GM13977 (cell line): Measurements from ENCODE around the gene PTS.

Experiments used
- DNase-seq: peaks from one replicate; pipeline ENCODE4 v3.0.0; 2012; ENCODE audit warnings: low spot score
- in situ Hi-C: fragments of 300-500 bp; cut with MboI; formaldehyde crosslinking; loops from one replicate; pipeline ENCODE4 v1.12.0; 2022; ENCODE audit warnings: low sequenced_read_pairs, low pct_unique_long_range_greater_than_20kb, mixed read lengths, inconsistent platforms; ENCODE audit not compliant: unreplicated experiment
- TF ChIP-seq, protein P1 (sequence below): IDR thresholded peaks from 2 replicates; pipeline ENCODE4 v1.5.1; 2012; ENCODE audit warnings: mild to moderate bottlenecking, control low read depth; ENCODE audit not compliant: insufficient read depth; ENCODE audit errors: extremely low read depth, missing control alignments

The PTS gene

DNA sequence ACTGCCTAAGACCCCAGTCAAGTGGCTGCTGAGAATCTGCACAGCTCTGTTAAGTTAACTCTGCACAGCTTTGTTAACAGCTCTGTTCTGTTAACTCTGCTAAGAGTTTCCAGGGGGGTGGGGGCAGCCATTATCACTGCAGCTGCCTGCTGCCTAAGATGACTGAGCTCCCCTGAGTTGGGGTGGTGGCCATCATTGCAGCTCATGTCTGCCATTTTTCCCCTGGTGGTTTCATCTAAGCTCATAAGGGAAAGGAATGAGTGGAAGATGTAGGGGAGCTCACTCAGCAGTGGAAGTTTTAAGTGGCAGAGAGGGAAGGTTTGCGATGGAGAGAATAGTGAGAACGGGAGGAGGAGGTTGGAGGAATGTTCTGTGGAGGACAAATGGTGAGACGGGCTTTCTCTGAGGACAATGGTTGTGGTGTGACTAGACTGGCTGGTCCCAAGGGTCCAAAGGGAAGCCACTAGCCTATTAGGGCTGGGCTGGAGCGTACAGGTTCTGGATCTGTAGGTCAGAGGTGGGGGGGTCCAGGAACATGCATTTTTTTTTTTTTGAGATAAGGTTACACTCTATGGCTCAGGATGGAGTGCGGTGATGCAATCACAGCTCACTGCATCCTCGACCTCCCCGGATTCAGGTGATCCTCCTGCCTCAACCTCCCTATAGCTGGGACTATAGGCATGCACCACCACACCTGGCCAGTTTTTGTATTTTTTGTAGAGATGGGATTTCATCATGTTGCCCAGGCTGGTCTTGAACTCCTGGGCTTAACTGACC, 48.0 kb downstream of the PTS start:
- in situ Hi-C loops: loop anchor here (10.0 kb wide), 1 partner anchor 49 kb away; the partner anchor contains the start of gene PTS
- TF ChIP-seq, protein P1, sequence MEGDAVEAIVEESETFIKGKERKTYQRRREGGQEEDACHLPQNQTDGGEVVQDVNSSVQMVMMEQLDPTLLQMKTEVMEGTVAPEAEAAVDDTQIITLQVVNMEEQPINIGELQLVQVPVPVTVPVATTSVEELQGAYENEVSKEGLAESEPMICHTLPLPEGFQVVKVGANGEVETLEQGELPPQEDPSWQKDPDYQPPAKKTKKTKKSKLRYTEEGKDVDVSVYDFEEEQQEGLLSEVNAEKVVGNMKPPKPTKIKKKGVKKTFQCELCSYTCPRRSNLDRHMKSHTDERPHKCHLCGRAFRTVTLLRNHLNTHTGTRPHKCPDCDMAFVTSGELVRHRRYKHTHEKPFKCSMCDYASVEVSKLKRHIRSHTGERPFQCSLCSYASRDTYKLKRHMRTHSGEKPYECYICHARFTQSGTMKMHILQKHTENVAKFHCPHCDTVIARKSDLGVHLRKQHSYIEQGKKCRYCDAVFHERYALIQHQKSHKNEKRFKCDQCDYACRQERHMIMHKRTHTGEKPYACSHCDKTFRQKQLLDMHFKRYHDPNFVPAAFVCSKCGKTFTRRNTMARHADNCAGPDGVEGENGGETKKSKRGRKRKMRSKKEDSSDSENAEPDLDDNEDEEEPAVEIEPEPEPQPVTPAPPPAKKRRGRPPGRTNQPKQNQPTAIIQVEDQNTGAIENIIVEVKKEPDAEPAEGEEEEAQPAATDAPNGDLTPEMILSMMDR: no peak

GRCh38 chr11:112277029-112277428, 50.8 kb downstream of the PTS start:
- TF ChIP-seq, protein P1: no peak
- DNase-seq: no peak
- in situ Hi-C loops: loop anchor here (10.0 to 25.0 kb wide), 2 partner anchors 52 to 1010 kb away; partner anchors contain the start of gene PTS

More for the DNA sequence above, 48.0 kb downstream of the PTS start:
- no peak for DNase-seq

GRCh38 chr11:112277941-112278340, 51.7 kb downstream of the PTS start:
- DNase-seq: no peak
- TF ChIP-seq, protein P1: no peak
- in situ Hi-C loops: loop anchor here (10.0 to 25.0 kb wide), 2 partner anchors 53 to 1009 kb away; partner anchors contain the start of gene PTS

- in situ Hi-C loops: loop anchor here (10.0 to 25.0 kb wide), 2 partner anchors 54 to 1008 kb away; partner anchors contain the start of gene PTS
- TF ChIP-seq, protein P1: no peak
- DNase-seq: no peak
These were observed 52.6 kb downstream of the PTS start for GRCh38 chr11:112278803-112279202.

- in situ Hi-C loops: loop anchor here (10.0 to 25.0 kb wide), 3 partner anchors 55 to 1007 kb away; partner anchors contain the start of gene PTS
- peak; percentile 72 for DNase-seq
- TF ChIP-seq, protein P1: peak; percentile 85
These were observed 53.7 kb downstream of the PTS start for GRCh38 chr11:112279901-112280267.

DNA sequence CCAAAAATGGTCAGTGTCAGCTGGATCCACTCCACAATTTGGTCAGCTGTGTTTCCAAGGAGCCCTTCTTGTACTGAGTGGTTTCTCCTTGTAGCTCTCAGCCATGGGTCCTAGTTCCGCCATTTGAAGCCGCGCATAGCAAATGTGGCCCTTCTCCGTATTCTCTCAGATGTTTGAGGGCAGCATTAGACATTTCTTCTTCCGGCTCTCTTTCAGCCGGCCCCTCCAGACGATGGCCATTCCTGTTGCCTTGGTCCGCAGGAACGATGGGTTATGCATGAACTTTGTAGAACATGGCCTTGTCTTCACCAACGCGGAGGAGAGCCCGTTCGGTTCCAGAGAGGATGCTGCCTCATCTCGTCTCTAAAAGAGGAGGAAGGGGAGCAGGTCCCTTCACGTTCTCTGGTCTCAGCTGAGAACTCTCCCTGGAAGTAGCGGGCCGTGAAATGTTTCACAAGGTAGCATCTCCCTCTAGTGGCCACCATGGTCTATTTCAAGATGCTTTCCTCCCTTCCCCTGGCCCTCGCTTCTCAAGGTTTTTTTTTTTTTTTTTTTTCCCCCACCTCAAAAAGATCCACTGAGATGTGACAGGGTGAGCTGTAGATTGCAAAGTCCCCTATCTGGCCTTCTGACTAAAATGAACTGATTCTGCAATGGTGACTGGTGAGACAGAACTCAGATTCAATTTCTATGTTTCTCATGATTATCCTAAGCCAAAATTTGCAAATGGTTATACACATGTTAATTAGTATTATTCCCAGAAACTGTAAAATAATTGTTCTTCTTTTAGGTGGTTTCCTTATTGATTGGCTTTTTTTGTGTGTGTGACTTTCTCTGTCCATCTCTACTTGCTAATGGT, 54.3 kb downstream of the PTS start:
- in situ Hi-C loops: loop anchor here (10.0 to 25.0 kb wide), 2 partner anchors 304 to 1007 kb away; no protein-coding TSS in a partner anchor
- TF ChIP-seq, protein P1: peak; percentile 75
- peak; percentile 83 for DNase-seq
